GM12891 (cell line): ENCODE measurements around the gene CCDC134.

Source experiments
- POLR2A ChIP-seq: IDR thresholded peaks from 2 replicates; pipeline ENCODE4 v1.6.1; 2011; ENCODE audit warnings: low read depth, low read length, control low read depth
- POLR2AphosphoS5 ChIP-seq: IDR thresholded peaks from 2 replicates; pipeline ENCODE4 v1.6.1; 2011; ENCODE audit warnings: low read depth, low read length, control low read depth
- SPI1 ChIP-seq: IDR thresholded peaks from 2 replicates; pipeline ENCODE4 v1.6.1; 2011; ENCODE audit warnings: low read depth, low read length, control low read depth
- TAF1 ChIP-seq: IDR thresholded peaks from 2 replicates; pipeline ENCODE4 v1.6.1; 2011; ENCODE audit warnings: low read depth, low read length, control low read depth

DNA sequence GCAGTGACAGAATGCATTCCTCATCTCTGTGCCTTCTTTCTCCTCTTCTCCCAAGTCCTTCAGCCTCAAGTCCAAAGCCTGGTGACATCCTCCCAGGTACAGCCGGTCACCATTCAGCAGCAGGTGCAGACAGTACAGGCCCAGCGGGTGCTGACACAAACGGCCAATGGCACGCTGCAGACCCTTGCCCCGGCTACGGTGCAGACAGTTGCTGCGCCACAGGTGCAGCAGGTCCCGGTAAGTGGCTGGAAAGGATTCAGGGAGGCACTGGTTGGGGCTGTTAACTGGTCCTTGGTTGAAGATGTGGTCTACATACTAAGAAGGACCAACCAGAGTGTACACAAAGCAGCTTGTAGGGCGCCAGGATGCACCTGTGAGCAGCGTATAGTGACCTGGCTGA lies 68.1 kb downstream of the CCDC134 start:
- no peak for TF ChIP-seq POLR2A
- no peak for TF ChIP-seq POLR2AphosphoS5
- no peak for TF ChIP-seq TAF1
- TF ChIP-seq SPI1 = no peak
